Suprapubic skin (tissue), 4 donors: Measurements from ENCODE around the gene F2RL3.

Experiments used
- CTCF ChIP-seq, 2 donors: fragments of 200-600 bp in 1 of 2; fragments of 450-650 bp in 1 of 2; sonication (generic) in 1 of 2; IDR thresholded peaks; one replicate each; pipeline ENCODE4 v1.5.1; 2016 to 2019; ENCODE audit warnings: antibody characterized with exemption in 2 of 2, mild to moderate bottlenecking in 1 of 2, moderate library complexity in 1 of 2
- EP300 ChIP-seq: sonication (generic); formaldehyde crosslinking; IDR thresholded peaks from one replicate; pipeline ENCODE4 v1.6.1; 2017; ENCODE audit warnings: antibody characterized with exemption
- POLR2A ChIP-seq, 2 donors: fragments of 450-650 bp; IDR thresholded peaks; one replicate each; pipeline ENCODE4 v1.6.1; 2017; ENCODE audit warnings: antibody characterized with exemption in 2 of 2, mild to moderate bottlenecking in 2 of 2, moderate library complexity in 2 of 2
- POLR2AphosphoS5 ChIP-seq, 3 donors: sonication (generic); formaldehyde crosslinking; IDR thresholded peaks; one replicate each; pipeline ENCODE4 v1.6.1; 2017; ENCODE audit warnings: antibody characterized with exemption in 3 of 3

- TF ChIP-seq EP300: no peak
- no peak for TF ChIP-seq CTCF (IDR thresholded peaks at IDR 0.05)
- no peak for TF ChIP-seq POLR2A (IDR thresholded peaks at IDR 0.05)
- no peak for TF ChIP-seq POLR2AphosphoS5 (IDR thresholded peaks at IDR 0.05)
These were observed 48.1 kb downstream of the F2RL3 start for GRCh38 chr19:16936901-16937300.
